SK-N-MC (cell line): ENCODE data around the gene ELOVL6.

Experiments
- EZH2 ChIP-seq: fragments of 200-600 bp; sonication (generic); IDR thresholded peaks from one replicate; pipeline ENCODE4 v1.6.1; 2017; ENCODE audit warnings: antibody characterized with exemption
- FOXP2 ChIP-seq: optimal IDR thresholded peaks from 2 replicates; pipeline ENCODE3; 2011; ENCODE audit warnings: mild to moderate bottlenecking, moderate library complexity; ENCODE audit not compliant: insufficient read depth; ENCODE audit errors: extremely low read length, control extremely low read depth
- POLR2AphosphoS5 ChIP-seq: IDR thresholded peaks from 2 replicates; pipeline ENCODE4 v1.6.1; 2012; ENCODE audit warnings: mild to moderate bottlenecking, low read depth, low read length, borderline replicate concordance

DNA sequence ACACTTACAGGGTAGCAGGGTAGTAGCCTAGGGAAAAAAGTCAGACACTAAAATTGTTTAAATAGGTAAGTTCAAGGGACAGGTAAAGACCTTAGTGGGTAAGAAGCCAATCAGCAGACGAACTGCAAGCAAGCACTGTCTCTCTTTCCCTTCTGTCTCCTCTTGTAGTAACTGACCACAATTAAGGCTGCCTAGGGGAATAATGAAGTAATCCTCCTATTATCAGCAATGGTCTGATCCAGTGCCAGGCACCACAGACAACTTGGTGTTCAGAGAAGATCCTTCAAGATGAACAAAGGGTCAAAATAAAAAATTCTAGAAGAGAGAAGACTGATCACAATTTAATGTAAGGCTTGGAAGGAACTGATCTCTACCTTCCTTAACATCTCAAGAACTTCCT, 62.9 kb downstream of the ELOVL6 start:
- TF ChIP-seq EZH2 = no peak
- TF ChIP-seq FOXP2 = no peak
- TF ChIP-seq POLR2AphosphoS5 = no peak
